Gastrocnemius medialis (tissue), 4 donors: ENCODE results near the gene UBASH3B. TPM values are rescaled to one million over a fixed set of nuclear protein-coding genes. Genes with fewer than 3 reads are reported as not detected.

Experiments used
- ATAC-seq, 2 donors: fragments of 150-250 bp; one replicate each; pipeline ENCODE4 v1.9.1; 2016
- DNase-seq, 2 donors: peaks; one replicate each; pipeline ENCODE4 v3.0.0-alpha.2; 2019
- H3K27ac ChIP-seq, 4 donors: fragments of 200-600 bp; sonication (generic); 1 replicate in 1 of 4; 2 replicates in 3 of 4; pipeline ENCODE4 v1.5.1; 2016 to 2018; ENCODE audit warnings: mild to moderate bottlenecking in 2 of 4, moderate library complexity in 1 of 4
- H3K27me3 ChIP-seq, 3 donors: fragments of 200-600 bp; sonication (generic) in 2 of 3; 1 replicate in 1 of 3; 2 replicates in 2 of 3; pipeline versions ENCODE4 v1.5.1 to v1.6.0; 2016 to 2019; ENCODE audit warnings: mild to moderate bottlenecking in 1 of 3, moderate library complexity in 1 of 3
- H3K36me3 ChIP-seq, 2 donors: fragments of 200-600 bp; sonication (generic) in 1 of 2; one replicate each; pipeline ENCODE4 v1.5.1; 2017 to 2018
- H3K4me1 ChIP-seq, 2 donors: fragments of 200-600 bp; sonication (generic) in 1 of 2; one replicate each; pipeline ENCODE4 v1.5.1; 2016 to 2017; ENCODE audit warnings: mild to moderate bottlenecking in 2 of 2
- H3K4me3 ChIP-seq, 4 donors: fragments of 200-600 bp; sonication (generic) in 3 of 4; 1 replicate in 1 of 4; 2 replicates in 3 of 4; pipeline ENCODE4 v1.5.1; 2016 to 2019; ENCODE audit warnings: mild to moderate bottlenecking in 2 of 4
- H3K9me3 ChIP-seq, 3 donors: fragments of 200-600 bp; sonication (generic) in 2 of 3; 1 replicate in 1 of 3; 2 replicates in 2 of 3; pipeline ENCODE4 v1.5.1; 2016 to 2019
- CTCF ChIP-seq, 5 experiments: fragments of 450-650 bp in 3 of 5; fragments of 200-600 bp in 2 of 5; sonication (generic) in 2 of 5; IDR thresholded peaks in 4 of 5; conservative IDR thresholded peaks in 1 of 5; 1 replicate in 4 of 5; 2 replicates in 1 of 5; pipeline ENCODE4 v1.5.1; 2016 to 2019; ENCODE audit warnings: antibody characterized with exemption in 5 of 5, mild to moderate bottlenecking in 3 of 5, moderate library complexity in 3 of 5
- POLR2A ChIP-seq, 2 donors: fragments of 450-650 bp; IDR thresholded peaks; one replicate each; pipeline ENCODE4 v1.6.1; 2017; ENCODE audit warnings: antibody characterized with exemption in 2 of 2, mild to moderate bottlenecking in 2 of 2, moderate library complexity in 2 of 2
- in situ Hi-C, 4 donors: fragments of 200-750 bp; cut with MboI; loops; one replicate each; pipeline versions ENCODE4 v1.15.0 to v1.8.0; 2017; ENCODE audit warnings: low sequenced_read_pairs in 4 of 4
- intact Hi-C: fragments of 100-400 bp; cut with DNase I; formaldehyde crosslinking; loops from one replicate; pipeline ENCODE4 v1.15.1; 2023; ENCODE audit warnings: low total_unique reads
- total RNA-seq, 4 donors: library from RNA; depleted of rRNA; stranded (reverse); fragments of >200 nt; gene quantifications; one replicate each; pipeline versions ENCODE4 v1.1.0 to v1.2.3, GENCODE V29; 2016

The UBASH3B gene
- total RNA-seq, 4 donors from 2014 or later, result 0.32 to 2.9 (median 0.87) TPM

- in situ Hi-C loops, result no loop called here
- no peak for DNase-seq
- H3K9me3 ChIP-seq, result no peaks in the 10 kb centered on the region
- TF ChIP-seq CTCF (IDR thresholded peaks at IDR 0.05 in 4 of 5, conservative IDR thresholded peaks at IDR 0.05 in 1 of 5) (no peak), POLR2A (IDR thresholded peaks at IDR 0.05) (no peak)
- no peak overlapping the region for H3K4me3 ChIP-seq
- no peaks in the 10 kb centered on the region for H3K36me3 ChIP-seq
- no peak for ATAC-seq
- no peaks in the 10 kb centered on the region for H3K4me1 ChIP-seq
- intact Hi-C loops, result no loop called here
- no peaks in the 10 kb centered on the region for H3K27me3 ChIP-seq
- no peak overlapping the region for H3K27ac ChIP-seq
Observed at GRCh38 chr11:122721201-122721963, 65.9 kb downstream of the UBASH3B start.

GRCh38 chr11:122721964-122722266 is 66.4 kb downstream of the UBASH3B start:
- intact Hi-C loops, result no loop called here
- no peak for ATAC-seq
- H3K4me1 ChIP-seq, result no peaks in the 10 kb centered on the region

GRCh38 chr11:122723106-122723505 is 67.6 kb downstream of the UBASH3B start:
- DNase-seq, result no peak
- H3K27ac ChIP-seq, result no peak overlapping the region
- H3K9me3 ChIP-seq, result no peaks in the 10 kb centered on the region
- intact Hi-C loops, result no loop called here
- no peak for ATAC-seq
- H3K4me3 ChIP-seq, result no peak overlapping the region
- no peak for TF ChIP-seq POLR2A (IDR thresholded peaks at IDR 0.05)
- TF ChIP-seq CTCF (IDR thresholded peaks at IDR 0.05 in 4 of 5, conservative IDR thresholded peaks at IDR 0.05 in 1 of 5), result no peak
- in situ Hi-C loops, result no loop called here
- no peaks in the 10 kb centered on the region for H3K27me3 ChIP-seq
- H3K4me1 ChIP-seq, result no peaks in the 10 kb centered on the region
- no peaks in the 10 kb centered on the region for H3K36me3 ChIP-seq

More at GRCh38 chr11:122721964-122722266, 66.4 kb downstream of the UBASH3B start:
- H3K27ac ChIP-seq, result no peak overlapping the region
- in situ Hi-C loops, result no loop called here
- no peaks in the 10 kb centered on the region for H3K9me3 ChIP-seq
- H3K36me3 ChIP-seq, result no peaks in the 10 kb centered on the region
- TF ChIP-seq CTCF (IDR thresholded peaks at IDR 0.05 in 4 of 5, conservative IDR thresholded peaks at IDR 0.05 in 1 of 5), result no peak
- no peak for TF ChIP-seq POLR2A (IDR thresholded peaks at IDR 0.05)
- no peak overlapping the region for H3K4me3 ChIP-seq
- no peak for DNase-seq
- no peaks in the 10 kb centered on the region for H3K27me3 ChIP-seq

- ATAC-seq, result no peak
- Histone ChIP-seq H3K27ac (no peak overlapping the region), H3K4me1 (no peaks in the 10 kb centered on the region), H3K4me3 (no peak overlapping the region), H3K9me3 (no peaks in the 10 kb centered on the region), H3K27me3 (no peaks in the 10 kb centered on the region), H3K36me3 (no peaks in the 10 kb centered on the region)
- DNase-seq, result no peak
- intact Hi-C loops (no loop called here), in situ Hi-C loops (no loop called here)
- TF ChIP-seq CTCF (IDR thresholded peaks at IDR 0.05 in 4 of 5, conservative IDR thresholded peaks at IDR 0.05 in 1 of 5), result no peak
- TF ChIP-seq POLR2A (IDR thresholded peaks at IDR 0.05), result no peak
Observed at GRCh38 chr11:122723576-122723975, 68.1 kb downstream of the UBASH3B start.

- no peak for TF ChIP-seq POLR2A (IDR thresholded peaks at IDR 0.05)
- ATAC-seq (no peak), DNase-seq (no peak)
- Histone ChIP-seq H3K4me3 (no peak overlapping the region), H3K9me3 (no peaks in the 10 kb centered on the region), H3K27ac (no peak overlapping the region), H3K36me3 (no peaks in the 10 kb centered on the region), H3K4me1 (no peaks in the 10 kb centered on the region), H3K27me3 (no peaks in the 10 kb centered on the region)
- in situ Hi-C loops, result no loop called here
- intact Hi-C loops, result no loop called here
Observed at GRCh38 chr11:122724520-122724919, 69.0 kb downstream of the UBASH3B start.
